Left cardiac atrium (tissue), 4 donors: Measurements from ENCODE around the gene TMEM255B. TPM values are rescaled to one million over a fixed set of nuclear protein-coding genes. Genes with fewer than 3 reads are reported as not detected.
A peak's percentile ranks its signal among the peaks of the same experiment; 100 is the strongest.
"Not testable (repeated sequence)": the region's sequence is repeated elsewhere in the genome, so short reads cannot be mapped to it uniquely, and the experiment has no call there.

ENCODE experiments used
- ATAC-seq, 2 donors: fragments of 200-7000 bp; cut with Tn5 transposase; one replicate each; pipeline ENCODE4 v1.9.1; 2020; ENCODE audit warnings: mild to moderate bottlenecking in 2 of 2, moderate library complexity in 2 of 2
- DNase-seq: peaks from one replicate; pipeline ENCODE4 v3.0.0-alpha.2; 2020
- intact Hi-C, 2 donors: fragments of 100-400 bp; cut with DNase I; formaldehyde crosslinking; loops; one replicate each; pipeline versions ENCODE4 v1.14.1 to v1.15.1; 2022 to 2023
- total RNA-seq, 2 donors: library from RNA; stranded (reverse); fragmentation: NEBNext Ultra II Directional; extraction: Animal tissue kit (Norgen Biotek cat#: 25700); gene quantifications; one replicate each; pipeline ENCODE4 v1.2.1, GENCODE V29; 2021
- donor health status: DM: no; HTN: yes; CAD: no.
- donor health status: DM: no; HTN: yes; CAD: no; lungs with severe emphysema.
- donor health status: DM: yes; HTN: yes; CAD: no.
- donor health status: Dilated cardiomyopathy.

TMEM255B gene
- total RNA-seq, 2 donors from 2014 or later, result 10.5 to 14.1 TPM

DNA sequence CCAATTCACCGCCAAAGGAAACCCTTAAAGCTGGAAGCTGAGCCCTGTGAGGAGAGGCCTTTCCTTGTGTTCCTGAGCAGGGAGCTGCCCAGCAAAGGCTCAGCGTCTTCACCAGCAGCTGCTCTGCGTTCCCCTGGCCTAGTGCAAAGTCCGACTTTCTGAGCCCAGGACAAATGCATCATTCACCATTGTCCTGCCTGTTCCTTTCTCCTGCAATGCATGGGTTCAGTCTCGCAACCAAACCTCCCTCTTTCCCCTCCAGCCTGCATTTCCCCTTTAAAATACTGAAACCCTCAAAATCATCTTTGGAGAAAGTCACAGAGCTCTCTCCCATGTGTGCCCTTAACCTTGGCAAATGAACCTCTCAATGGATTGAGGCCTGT, 12.9 kb upstream of the TMEM255B start:
- DNase-seq (no peak), ATAC-seq (no peak)
- intact Hi-C loops, result no loop called here

DNA sequence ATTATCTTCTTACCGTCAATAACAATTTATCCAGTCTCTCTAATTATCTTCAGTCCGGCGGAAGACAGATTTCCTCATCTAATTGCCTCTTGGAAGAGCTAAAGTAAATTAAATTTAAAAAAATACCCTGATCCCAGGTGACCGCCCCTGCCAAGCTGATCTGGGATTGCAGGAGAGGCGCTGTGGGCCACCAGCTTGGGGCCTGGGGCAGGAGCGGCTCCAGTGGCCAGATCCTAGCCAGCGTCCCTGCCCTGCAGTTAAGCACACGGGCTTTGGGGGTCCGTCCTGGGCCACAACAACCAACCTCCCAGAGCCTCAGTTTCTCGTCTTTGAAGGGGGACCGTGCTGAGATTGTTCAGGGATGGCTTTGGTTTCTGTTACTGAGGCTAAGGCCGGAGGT, 12.4 kb upstream of the TMEM255B start:
- ATAC-seq (no peak), DNase-seq (no peak)
- intact Hi-C loops, result no loop called here

DNA sequence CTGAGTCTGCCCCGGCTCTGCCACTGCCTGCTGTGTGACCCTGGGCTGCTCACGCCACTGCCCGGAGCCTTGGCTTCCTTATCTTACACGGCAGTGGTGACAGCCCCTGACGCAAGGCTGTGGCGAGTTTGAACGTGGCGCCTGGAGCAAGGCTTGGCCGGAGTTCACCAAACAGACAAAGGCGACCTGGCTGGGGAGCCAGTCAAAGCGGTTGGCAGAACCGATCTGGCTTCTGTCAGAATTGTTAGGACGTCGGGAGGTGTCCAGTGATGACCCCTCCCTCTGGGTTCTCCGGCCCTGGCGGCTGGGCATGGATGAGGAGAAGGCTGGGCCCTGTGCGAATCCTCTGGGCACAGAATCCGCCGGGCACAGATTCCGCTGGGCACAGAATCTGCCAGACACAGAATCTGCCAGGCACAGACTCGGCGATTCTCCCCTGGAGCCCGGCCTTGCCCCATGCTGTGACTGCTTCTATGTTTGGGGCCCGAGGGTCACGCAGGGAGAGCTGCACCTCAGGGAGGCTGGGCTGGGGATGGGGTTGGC, 11.7 kb upstream of the TMEM255B start:
- ATAC-seq (peak; percentile 77 to 83), DNase-seq (peak; percentile 52)
- intact Hi-C loops, result no loop called here

DNA sequence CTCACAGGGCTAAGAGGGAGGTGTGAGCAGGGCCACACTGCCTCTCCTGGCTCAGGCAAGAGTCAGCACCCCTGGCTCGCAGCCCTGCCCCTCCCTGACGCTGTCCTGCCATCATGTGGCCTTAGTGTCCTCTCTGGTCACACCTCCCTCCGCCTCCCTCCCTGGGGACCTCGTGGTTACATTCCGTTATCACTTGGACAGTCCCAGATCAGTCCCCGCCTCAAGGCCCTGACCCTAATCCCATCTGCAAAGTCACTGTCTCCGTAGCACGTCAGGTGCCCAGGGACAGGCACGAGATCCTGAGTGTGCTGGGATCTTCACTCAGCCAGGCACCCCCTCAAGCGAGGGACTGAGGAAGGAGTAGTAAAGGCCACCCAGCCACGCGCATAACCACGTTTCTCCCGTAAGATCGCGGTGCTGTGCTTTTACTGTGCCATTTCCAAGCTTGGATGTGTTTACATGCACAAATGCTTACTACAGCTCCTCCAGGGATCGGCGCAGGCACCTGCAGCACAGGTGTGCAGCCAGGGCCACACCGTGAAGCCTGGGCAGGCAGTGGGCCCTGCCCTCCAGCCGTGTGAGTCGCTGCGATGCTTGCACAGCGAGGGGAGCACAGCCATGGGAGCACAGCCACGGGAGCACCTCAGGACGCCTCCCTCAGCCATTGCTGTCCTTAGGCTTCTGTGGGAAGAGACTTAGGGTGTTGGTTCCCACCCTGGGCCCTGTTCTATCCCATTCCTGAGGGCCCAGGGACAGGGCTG, 10.7 kb upstream of the TMEM255B start:
- DNase-seq (peak; percentile 77), ATAC-seq (peak; percentile 73 to 84)
- intact Hi-C loops, result no loop called here

DNA sequence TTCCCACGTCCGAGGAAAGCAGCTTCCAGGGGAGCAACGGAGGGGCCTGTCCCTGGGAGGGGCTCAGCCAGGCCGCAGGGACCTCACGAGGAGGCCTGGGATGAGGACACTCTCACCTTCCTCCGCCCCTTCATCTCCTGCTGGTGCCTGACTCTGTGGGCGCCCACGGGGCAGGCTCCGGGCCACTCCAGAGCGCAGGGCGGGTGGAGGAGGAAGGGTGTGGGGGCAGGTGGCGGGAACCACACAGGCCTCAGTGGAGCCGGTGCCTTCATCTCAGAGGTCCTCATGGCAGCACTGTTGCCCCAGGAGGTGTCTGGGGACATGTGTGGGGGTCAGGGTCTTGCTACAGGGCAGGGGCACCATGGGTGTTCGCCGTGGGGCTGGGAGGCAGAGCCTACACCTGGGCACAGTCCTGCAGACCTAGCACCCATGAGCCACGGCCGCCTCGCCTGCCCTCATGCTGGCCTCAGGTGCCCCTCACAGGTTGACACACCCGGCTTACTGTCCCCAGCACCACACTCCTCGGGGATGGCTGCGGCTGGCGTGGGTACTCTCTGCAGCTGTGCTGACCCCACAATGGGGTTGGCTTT, 10.1 kb upstream of the TMEM255B start:
- DNase-seq (no peak), ATAC-seq (no peak)
- intact Hi-C loops, result no loop called here

DNA sequence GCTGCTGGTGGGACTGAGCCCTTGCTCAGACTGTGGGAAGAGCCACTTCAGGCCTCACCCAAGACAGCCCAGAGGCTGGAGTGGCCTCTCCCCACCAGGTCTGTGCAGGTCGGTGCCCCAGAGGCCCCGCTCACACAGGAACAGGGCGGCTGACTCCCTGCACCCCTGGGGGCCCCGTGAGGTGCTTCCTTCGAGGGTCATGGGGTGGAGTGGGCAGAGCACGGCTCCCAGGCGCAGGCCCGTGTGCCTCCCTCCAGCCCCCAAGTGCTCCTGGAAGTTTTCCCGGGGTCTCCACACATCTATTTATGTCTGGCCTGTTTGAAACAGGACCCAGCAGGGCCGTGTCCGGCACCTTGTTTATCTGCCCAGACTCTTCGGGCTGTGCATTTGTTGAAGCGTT, 9.5 kb upstream of the TMEM255B start:
- ATAC-seq, result peak in 1 of 2 donors; percentile 17
- DNase-seq, result no peak
- intact Hi-C loops, result no loop called here

DNA sequence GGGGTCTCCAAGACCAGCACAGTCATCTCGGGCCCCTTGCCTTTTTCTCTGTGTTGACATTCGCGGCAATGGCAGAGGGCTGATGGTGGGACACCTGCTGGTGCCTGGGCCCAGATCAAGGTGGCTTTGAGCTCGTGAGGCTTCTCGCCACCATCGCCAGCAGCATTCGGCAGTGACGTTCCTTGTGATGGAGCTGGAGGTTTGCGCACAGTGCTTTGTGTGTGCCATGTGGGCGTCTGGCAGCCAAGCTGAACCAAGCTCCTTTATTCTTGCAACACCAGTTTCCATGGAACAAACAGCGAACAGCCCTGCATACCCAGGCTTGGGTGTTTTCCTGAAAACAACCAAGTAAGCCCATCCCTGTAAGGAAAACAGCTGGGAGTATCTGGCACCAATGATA, 9.1 kb upstream of the TMEM255B start:
- DNase-seq (no peak), ATAC-seq (no peak)
- intact Hi-C loops, result no loop called here

DNA sequence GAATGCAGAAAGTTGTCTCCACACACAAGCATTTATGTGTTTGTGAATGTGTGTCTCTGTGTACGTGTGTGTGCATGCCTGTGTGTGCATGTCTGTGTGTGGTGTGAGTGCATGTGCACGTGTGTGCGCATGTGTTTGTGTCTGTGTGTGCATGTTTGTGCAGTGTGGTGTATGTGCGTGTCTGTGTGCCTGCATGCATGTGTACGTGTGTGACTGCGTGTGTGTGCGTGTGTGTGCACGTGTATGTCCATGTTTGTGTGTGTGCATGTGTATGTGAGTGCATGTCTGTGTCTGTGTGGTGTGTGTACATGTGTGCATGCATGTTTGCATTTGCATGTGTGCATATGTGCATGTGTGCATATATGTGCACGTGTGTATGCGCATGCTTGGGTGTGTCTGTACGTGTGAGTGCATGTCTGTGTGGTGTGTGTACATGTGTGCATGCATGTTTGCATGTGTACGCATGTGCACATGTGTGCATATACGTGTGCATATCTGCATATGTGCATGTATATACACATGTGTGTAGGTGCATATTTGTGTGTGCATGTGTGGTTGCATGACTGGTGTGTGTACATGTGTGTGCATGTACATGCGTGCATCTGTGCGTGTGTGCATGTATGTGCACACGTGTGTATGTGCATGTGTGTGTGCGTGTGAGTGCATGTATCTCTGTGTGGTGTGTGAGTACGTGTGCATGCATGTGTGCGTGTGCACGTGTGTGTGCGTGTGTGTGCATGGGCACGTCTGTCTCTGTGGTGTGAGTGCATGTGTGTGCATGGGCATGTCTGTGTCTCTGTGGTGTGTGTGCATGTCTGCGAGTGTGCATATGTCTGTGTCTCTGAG, 8.2 kb upstream of the TMEM255B start:
- ATAC-seq (no peak), DNase-seq (no peak)
- intact Hi-C loops, result no loop called here

DNA sequence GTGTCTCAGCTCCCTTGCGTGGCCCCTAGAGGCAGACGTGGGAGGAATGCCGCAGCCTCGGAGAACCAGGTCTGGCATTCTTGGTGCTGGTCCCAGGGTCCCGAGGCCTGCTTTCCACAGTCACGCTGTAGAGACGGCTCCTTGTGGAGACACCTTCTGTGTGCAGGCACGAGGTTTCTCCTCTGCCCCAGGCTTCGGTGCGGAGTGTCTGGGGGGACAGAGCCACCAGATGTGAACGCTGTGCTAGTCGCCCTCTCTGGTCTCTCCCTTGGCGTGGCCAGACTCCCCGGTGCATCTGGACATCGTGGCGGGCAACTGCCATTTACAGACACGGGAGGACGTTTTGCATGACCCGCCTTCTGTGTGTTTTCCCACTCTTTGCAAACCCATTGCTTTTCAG, 7.5 kb upstream of the TMEM255B start:
- intact Hi-C loops, result no loop called here
- no peak for ATAC-seq
- DNase-seq, result no peak

DNA sequence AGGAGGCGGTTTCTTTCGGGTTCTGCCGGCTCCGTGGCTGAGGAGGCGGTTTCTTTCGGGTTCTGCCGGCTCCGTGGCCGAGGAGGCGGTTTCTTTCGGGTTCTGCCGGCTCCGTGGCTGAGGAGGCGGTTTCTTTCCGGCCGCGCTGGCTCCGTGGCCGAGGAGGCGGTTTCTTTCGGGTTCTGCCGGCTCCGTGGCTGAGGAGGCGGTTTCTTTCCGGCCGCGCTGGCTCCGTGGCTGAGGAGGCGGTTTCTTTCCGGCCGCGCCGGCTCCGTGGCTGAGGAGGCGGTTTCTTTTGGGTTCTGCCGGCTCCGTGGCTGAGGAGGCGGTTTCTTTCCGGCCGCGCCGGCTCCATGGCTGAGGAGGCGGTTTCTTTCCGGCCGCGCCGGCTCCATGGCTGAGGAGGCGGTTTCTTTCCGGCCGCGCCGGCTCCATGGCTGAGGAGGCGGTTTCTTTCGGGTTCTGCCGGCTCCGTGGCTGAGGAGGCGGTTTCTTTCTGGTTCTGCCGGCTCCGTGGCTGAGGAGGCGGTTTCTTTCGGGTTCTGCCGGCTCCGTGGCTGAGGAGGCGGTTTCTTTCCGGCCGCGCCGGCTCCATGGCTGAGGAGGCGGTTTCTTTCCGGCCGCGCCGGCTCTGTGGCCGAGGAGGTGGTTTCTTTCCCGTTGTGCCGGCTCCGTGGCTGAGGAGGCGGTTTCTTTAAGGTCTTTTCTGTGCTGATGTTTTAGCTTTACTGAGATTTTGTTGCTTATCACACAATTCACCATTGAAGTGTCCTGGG, 6.6 kb upstream of the TMEM255B start:
- intact Hi-C loops, ATAC-seq: not testable (repeated sequence)

DNA sequence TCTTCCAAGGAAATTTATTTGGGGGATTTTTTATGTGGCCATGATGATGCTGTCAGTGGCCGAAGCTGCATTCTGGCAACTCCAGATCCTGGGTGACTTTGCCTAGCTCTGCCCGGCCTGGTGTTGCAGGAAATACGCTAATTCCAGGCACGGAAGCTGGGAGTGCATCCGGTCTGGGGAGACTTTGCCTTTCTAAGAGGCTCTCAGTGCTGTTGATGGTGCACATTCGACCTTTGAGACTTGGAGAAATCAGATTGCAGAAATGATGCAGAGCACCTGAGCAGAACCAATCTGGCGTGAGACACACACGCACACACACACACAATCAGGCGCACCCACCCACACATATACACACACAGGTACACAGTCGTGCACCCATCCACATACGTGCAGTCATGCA, 5.9 kb upstream of the TMEM255B start:
- ATAC-seq, result no peak
- no peak for DNase-seq
- intact Hi-C loops, result no loop called here

More for the DNA sequence above, 6.6 kb upstream of the TMEM255B start:
- not testable (repeated sequence) for DNase-seq

DNA sequence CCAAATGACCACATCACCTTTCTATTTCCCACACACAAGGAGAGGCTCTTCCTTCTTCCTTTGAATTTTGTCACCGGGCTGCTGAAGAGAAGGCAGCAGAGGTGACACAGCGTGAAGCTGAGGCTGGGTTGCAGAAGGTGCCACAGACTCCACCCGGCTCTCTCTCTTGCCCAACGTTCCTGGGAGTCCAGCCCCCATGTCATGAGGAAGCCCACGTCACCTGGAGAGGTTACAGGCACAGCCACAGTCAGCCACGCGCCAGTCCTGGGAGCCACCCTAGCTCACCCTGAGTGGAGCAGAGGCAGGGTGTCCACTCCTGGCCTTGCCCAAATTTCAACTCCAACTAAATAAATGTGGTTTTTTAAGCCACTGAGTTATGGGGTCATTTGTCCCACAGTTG, 4.8 kb upstream of the TMEM255B start:
- ATAC-seq (no peak), DNase-seq (no peak)
- intact Hi-C loops, result no loop called here

DNA sequence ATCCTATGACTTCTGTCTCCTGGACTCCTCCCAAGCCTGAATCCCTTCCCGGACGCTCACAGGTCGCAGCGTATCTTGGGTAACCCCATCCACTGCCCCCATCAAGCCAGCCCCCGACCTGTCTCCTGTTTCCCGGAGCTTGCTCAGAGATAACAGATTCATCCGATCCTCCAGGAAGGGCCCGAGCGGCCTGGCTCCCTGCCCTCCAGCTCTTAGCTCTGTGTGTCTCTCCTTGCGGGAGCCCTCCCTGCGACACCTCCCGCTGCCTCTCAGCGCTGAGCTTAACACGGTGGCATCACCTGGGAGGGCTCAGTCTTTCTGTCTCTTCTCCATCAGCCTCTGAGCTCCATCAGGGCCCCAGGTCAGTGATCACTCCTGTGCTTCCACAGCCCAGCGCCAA, 4.3 kb upstream of the TMEM255B start:
- intact Hi-C loops, result no loop called here
- DNase-seq, result no peak
- ATAC-seq, result no peak

DNA sequence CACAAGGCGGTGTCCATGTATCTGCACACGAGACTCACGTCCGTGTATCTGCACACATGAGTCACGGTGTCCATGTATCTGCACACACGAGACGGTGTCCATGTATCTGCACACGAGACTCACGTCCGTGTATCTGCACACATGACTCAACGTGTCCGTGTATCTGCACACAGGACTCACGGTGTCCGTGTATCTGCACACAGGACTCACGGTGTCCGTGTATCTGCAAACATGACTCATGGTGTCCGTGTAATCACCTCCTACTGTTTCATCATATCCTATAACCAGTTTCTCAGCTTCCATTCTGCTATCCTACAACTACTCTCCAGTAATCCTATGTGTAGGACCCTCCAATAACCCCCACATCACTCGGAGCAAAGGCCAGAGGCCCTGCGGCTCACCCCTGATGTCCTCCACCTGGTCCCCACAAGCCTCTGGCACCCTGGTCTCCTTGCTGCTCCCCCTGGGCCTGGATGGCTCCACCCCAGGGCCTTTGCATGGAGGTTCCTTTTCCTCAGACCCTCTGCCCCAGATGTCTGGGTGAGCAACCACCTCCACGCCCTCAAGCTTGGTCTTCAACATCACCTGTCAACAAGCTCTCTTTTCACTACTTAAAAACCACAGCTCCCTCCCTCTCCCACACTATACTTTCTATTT, 2.5 kb upstream of the TMEM255B start:
- intact Hi-C loops, result no loop called here
- ATAC-seq (no peak), DNase-seq (no peak)

DNA sequence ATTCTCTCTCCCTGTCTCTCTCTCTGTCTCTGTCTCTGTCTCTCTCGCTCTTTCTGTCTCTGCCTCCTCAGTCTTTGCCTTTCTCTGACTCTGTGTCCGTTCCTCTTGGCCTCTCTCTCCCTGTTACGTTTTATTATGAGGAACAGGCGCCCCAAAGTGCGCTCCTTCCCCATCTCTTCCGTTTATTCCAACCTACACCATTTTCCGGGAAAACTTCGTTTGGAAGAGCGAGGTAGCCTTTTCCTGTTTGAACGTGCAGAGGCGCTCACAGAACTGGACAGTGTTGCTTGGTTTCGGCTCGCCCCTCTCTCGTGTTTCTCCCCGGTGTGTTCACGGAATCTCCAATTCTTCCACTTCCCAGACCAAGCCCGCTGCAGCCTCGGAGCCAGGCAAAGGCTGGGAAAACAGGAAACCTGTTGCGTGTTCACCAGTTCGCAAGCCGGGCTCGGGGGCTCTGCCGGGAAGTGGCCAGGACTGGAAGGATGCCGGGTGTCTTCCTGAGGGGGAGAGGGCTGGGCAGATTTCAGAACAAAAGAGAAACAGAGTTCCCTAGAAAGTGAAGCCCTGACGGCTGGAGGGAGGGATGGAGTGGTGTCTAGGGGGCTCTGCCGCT, 605 bp downstream of the TMEM255B start:
- peak; percentile 62 for DNase-seq

DNA sequence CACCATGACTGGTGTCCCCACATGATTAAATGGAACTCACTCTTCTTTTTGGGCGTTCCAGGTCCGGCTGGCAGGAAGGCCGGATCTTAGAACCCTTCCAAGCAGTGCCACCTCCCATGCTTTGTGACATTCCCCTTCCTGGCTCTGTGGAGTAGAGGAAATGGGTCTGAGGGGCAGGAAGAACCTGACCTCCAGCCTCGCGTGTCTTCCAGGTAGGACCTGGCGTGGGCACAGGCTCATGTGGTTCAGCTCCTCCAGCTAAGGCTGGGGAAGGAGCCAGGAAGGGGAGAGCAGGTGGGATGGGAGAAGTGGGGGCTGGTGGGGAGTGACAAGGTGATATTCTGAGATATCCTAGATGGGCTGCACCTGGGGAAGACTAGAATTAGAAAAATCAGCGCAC, 2.1 kb downstream of the TMEM255B start:
- DNase-seq (no peak), ATAC-seq (no peak)
- intact Hi-C loops, result no loop called here

More for the DNA sequence above, 605 bp downstream of the TMEM255B start:
- intact Hi-C loops, result loop anchor here in 1 of 2 donors (2.0 kb wide), 1 partner anchor 57 kb away; no protein-coding TSS in a partner anchor
- ATAC-seq, result peak; percentile 22 to 48

DNA sequence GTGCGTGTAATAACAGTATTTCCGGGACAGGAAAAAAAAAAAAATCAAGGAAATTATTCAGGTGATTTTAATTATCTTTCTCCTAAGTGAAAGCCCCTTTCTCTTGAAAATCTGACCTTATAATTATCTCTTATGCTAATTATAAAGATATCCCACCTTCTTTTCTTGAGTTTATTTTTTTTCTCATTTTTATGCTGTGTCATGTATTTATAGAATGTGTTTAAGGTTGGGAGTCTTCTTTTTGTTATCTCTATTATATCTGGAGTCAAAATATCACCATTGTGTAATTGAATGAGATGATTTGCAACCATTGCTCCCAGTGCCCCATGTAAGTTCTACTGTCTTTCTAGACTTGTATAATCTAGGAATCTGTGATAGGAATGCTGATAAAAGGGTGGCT, 3.0 kb downstream of the TMEM255B start:
- intact Hi-C loops, result no loop called here
- ATAC-seq, result no peak
- no peak for DNase-seq

DNA sequence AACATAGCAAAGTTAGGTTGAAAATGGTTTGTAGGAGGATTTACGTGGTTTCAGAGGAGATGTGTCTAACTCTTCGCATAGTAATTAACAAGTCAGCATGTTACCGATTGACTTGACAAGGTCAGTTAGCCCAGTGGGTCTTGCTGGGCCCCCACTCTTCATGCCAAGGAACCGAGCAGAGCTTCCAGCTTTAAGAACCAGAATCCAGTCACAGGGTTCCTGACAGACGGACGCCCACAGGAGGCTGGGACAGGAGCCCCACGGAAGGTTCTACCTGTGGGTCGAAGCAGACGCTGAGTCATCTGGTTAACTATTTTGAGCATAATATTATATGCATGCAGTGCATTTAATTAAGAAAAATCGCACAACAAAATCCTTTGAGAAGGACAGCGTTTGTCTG, 3.5 kb downstream of the TMEM255B start:
- ATAC-seq, result no peak
- intact Hi-C loops, result no loop called here
- no peak for DNase-seq
